Measurements from ENCODE around the gene SLC25A42.

SLC25A42 gene

DNA sequence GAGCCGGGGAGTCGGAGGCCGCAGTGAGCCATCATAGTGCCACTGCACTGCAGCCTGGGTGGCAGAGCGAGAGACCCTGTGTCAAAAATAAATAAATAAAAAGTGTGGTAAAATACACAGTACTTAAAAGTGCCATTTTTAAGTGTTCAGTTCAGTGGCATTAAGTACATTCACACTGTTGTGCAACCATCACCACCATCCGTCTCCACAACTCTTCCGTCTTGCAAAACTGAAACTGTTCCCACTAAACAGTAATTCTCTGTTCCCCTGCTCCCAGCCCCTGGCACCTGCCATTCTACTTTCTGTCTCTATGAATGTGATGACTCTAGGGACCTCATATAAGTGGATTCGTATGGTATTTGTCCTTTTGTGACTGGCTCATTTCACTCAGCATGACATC lies 13.3 kb downstream of the SLC25A42 start:
- Histone ChIP-seq H3K27me3 (ENCODE audit: insufficient read depth, low read length) (peaks cover 63% of the 10 kb centered on the region), H3K36me3 (ENCODE audit: insufficient read depth, low read depth, low read length) (no peaks in the 10 kb centered on the region), H3K4me1 (ENCODE audit: insufficient read depth, low read length) (no peaks in the 10 kb centered on the region), H3K9ac (ENCODE audit: low read depth, low read length) (no peak overlapping the region), H3K9me3 (ENCODE audit: insufficient read depth, low read depth, low read length) (no peaks in the 10 kb centered on the region), H3K4me3 (ENCODE audit: low read length) (no peak overlapping the region), H3K27ac (ENCODE audit: low read length) (no peak overlapping the region)

DNA sequence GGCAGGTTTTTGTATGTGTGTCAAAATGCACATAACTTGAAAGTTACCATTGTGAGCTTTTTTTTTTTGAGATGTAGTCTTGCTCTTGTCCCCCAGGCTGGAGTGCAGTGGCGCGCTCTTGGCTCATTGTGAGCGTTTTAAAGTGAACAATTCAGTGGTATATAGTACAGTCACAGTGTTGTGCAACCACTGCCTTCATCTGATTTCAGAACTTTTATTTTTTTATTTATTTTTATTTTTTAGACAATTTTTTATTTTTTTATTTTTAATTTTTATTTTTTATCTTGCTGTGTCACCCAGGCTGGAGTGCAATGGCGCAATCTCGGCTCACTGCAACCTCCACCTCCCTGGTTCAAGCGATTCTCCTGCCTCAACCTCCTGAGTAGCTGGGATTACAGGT lies 15.0 kb downstream of the SLC25A42 start:
- Histone ChIP-seq H3K27ac (ENCODE audit: low read length) (no peak overlapping the region), H3K4me1 (ENCODE audit: insufficient read depth, low read length) (no peaks in the 10 kb centered on the region), H3K27me3 (ENCODE audit: insufficient read depth, low read length) (peaks cover 55% of the 10 kb centered on the region), H3K36me3 (ENCODE audit: insufficient read depth, low read depth, low read length) (no peaks in the 10 kb centered on the region), H3K9ac (ENCODE audit: low read depth, low read length) (no peak overlapping the region), H3K4me3 (ENCODE audit: low read length) (no peak overlapping the region), H3K9me3 (ENCODE audit: insufficient read depth, low read depth, low read length) (no peaks in the 10 kb centered on the region)

DNA sequence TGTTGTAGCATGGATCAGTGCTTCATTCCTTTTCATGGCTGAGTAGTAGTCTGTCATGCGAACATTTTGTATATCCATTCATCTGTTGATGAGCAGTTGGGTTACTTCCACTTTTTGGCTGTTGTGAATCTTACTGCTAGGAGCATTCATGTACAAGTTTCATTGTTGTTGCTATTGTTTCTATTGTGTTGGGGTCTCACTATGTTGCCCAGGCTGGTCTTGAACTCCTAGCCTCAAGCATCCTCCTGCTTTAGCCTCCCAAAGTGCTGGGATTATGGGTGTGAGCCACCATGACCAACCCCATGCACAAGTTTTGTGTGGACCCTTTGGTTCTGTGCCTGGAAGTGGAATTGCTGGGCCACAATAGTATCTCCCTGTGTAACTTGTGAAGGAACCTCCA lies 15.8 kb downstream of the SLC25A42 start:
- Histone ChIP-seq H3K36me3 (ENCODE audit: insufficient read depth, low read depth, low read length) (no peaks in the 10 kb centered on the region), H3K4me1 (ENCODE audit: insufficient read depth, low read length) (no peaks in the 10 kb centered on the region), H3K27me3 (ENCODE audit: insufficient read depth, low read length) (peaks cover 47% of the 10 kb centered on the region), H3K9ac (ENCODE audit: low read depth, low read length) (no peak overlapping the region), H3K27ac (ENCODE audit: low read length) (no peak overlapping the region), H3K4me3 (ENCODE audit: low read length) (no peak overlapping the region), H3K9me3 (ENCODE audit: insufficient read depth, low read depth, low read length) (no peaks in the 10 kb centered on the region)

DNA sequence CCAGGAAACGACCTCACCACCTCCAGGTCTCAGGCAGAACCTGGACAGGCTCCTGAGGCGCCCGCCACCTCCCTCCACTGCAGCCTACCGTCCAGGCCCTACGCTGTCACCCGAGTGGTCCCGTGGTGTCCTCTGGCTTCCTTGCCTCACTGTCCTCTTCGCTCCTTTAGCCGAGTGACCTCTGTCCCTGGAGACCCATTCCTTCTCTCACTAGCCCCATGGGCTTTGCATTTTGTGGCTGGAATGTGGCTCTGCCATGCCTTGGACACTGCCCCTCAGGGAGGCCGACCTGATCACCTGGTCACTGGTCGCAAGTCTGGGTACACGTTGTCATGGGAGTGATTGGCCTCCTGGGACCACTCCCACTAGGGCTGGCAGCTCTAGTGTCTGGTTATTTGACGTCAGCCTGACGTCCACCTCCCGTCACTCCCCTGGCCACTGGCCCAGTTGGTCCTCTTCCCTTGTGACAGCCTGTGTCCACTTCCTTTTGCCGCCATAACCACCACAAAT lies 17.9 kb downstream of the SLC25A42 start:
- Histone ChIP-seq H3K36me3 (ENCODE audit: insufficient read depth, low read depth, low read length) (no peaks in the 10 kb centered on the region), H3K27ac (ENCODE audit: low read length) (no peak overlapping the region)

GRCh38 chr19:19083413-19084178 lies 19.8 kb downstream of the SLC25A42 start:
- no peak overlapping the region for H3K9ac ChIP-seq (ENCODE audit: low read depth, low read length)
- H3K36me3 ChIP-seq (ENCODE audit: insufficient read depth, low read depth, low read length): no peaks in the 10 kb centered on the region
- H3K4me1 ChIP-seq (ENCODE audit: insufficient read depth, low read length): peaks cover 3% of the 10 kb centered on the region; the same call in 1 of the 2 replicates
- H3K27me3 ChIP-seq (ENCODE audit: insufficient read depth, low read length): peaks cover 14% of the 10 kb centered on the region
- no peak overlapping the region for H3K4me3 ChIP-seq (ENCODE audit: low read length)
- no peaks in the 10 kb centered on the region for H3K9me3 ChIP-seq (ENCODE audit: insufficient read depth, low read depth, low read length)
- H3K27ac ChIP-seq (ENCODE audit: low read length): no peak overlapping the region

More for the DNA sequence above, 17.9 kb downstream of the SLC25A42 start:
- Histone ChIP-seq H3K9ac (ENCODE audit: low read depth, low read length) (no peak overlapping the region), H3K4me1 (ENCODE audit: insufficient read depth, low read length) (no peaks in the 10 kb centered on the region), H3K27me3 (ENCODE audit: insufficient read depth, low read length) (peaks cover 28% of the 10 kb centered on the region), H3K9me3 (ENCODE audit: insufficient read depth, low read depth, low read length) (no peaks in the 10 kb centered on the region), H3K4me3 (ENCODE audit: low read length) (no peak overlapping the region)

GRCh38 chr19:19087676-19088075 lies 23.9 kb downstream of the SLC25A42 start:
- no peak overlapping the region for H3K4me3 ChIP-seq (ENCODE audit: low read length)
- H3K27ac ChIP-seq (ENCODE audit: low read length): no peak overlapping the region
- peaks cover 13% of the 10 kb centered on the region; the same call in 1 of the 2 replicates for H3K4me1 ChIP-seq (ENCODE audit: insufficient read depth, low read length)
- no peaks in the 10 kb centered on the region for H3K36me3 ChIP-seq (ENCODE audit: insufficient read depth, low read depth, low read length)
- H3K9me3 ChIP-seq (ENCODE audit: insufficient read depth, low read depth, low read length): no peaks in the 10 kb centered on the region
- H3K27me3 ChIP-seq (ENCODE audit: insufficient read depth, low read length): no peaks in the 10 kb centered on the region
- no peak overlapping the region for H3K9ac ChIP-seq (ENCODE audit: low read depth, low read length)

GRCh38 chr19:19094513-19094912 lies 30.7 kb downstream of the SLC25A42 start:
- no peaks in the 10 kb centered on the region for H3K9me3 ChIP-seq (ENCODE audit: insufficient read depth, low read depth, low read length)
- peaks cover 10% of the 10 kb centered on the region; the same call in 1 of the 2 replicates for H3K4me1 ChIP-seq (ENCODE audit: insufficient read depth, low read length)
- H3K36me3 ChIP-seq (ENCODE audit: insufficient read depth, low read depth, low read length): no peaks in the 10 kb centered on the region
- H3K4me3 ChIP-seq (ENCODE audit: low read length): no peak overlapping the region
- H3K27ac ChIP-seq (ENCODE audit: low read length): no peak overlapping the region
- H3K27me3 ChIP-seq (ENCODE audit: insufficient read depth, low read length): no peaks in the 10 kb centered on the region; the same call in 1 of the 2 replicates
- H3K9ac ChIP-seq (ENCODE audit: low read depth, low read length): no peak overlapping the region

DNA sequence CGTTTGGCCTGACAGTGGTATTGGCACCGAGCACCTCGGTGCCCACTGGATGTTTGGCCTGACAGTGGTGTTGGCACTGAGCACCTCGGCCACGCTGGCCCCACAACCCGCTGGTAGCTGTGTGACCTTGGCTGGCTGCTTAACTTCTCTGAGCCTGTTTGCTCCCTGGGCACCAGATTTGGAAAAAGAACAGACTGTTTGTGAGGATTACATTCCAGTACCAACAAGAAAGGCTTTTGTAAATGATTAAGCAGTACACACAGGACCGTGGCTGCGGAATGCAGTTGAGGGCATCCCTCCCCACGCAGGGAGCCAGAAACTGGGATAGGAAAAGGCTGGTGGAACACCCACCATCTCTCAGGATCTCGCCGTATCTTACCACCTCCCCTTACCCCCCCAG lies 31.9 kb downstream of the SLC25A42 start:
- Histone ChIP-seq H3K27ac (ENCODE audit: low read length) (no peak overlapping the region), H3K27me3 (ENCODE audit: insufficient read depth, low read length) (no peaks in the 10 kb centered on the region; the same call in none of the 2 replicates), H3K9ac (ENCODE audit: low read depth, low read length) (no peak overlapping the region), H3K4me1 (ENCODE audit: insufficient read depth, low read length) (no peaks in the 10 kb centered on the region), H3K36me3 (ENCODE audit: insufficient read depth, low read depth, low read length) (no peaks in the 10 kb centered on the region), H3K4me3 (ENCODE audit: low read length) (no peak overlapping the region), H3K9me3 (ENCODE audit: insufficient read depth, low read depth, low read length) (no peaks in the 10 kb centered on the region)

GRCh38 chr19:19096641-19097627 lies 33.1 kb downstream of the SLC25A42 start:
- Histone ChIP-seq H3K4me3 (ENCODE audit: low read length) (no peak overlapping the region), H3K4me1 (ENCODE audit: insufficient read depth, low read length) (no peaks in the 10 kb centered on the region), H3K9ac (ENCODE audit: low read depth, low read length) (no peak overlapping the region), H3K27me3 (ENCODE audit: insufficient read depth, low read length) (no peaks in the 10 kb centered on the region; the same call in none of the 2 replicates), H3K27ac (ENCODE audit: low read length) (no peak overlapping the region), H3K9me3 (ENCODE audit: insufficient read depth, low read depth, low read length) (no peaks in the 10 kb centered on the region), H3K36me3 (ENCODE audit: insufficient read depth, low read depth, low read length) (no peaks in the 10 kb centered on the region)

DNA sequence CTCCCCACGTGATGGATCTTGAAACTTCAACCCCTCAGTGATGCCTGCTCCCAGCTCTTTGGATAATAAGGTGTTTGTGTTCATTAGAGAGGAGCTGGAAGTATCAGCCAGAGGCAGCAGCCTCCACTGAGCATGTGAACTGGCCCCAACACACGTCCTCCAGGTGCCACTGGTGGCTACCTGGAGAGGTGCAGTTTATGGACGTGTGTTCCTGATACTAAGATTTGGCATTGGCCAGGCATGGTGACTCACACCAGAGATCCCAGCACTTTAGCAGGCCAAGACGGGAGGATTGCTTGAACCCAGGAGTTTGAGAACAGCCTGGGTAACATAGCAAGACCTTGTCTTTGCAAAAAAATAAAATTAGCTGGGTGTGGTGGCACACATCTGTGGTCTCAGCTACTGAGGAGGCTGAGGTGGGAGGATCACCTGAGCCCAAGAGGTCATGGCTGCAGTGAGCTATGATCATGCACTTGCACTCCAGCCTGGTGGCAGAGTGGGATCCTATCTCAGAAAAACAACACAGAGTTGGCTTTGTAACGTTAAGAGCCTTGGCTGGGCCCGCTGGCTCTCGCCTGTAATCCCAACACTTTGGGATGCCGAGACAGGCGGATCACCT lies 34.4 kb downstream of the SLC25A42 start:
- Histone ChIP-seq H3K27ac (ENCODE audit: low read length) (no peak overlapping the region), H3K9me3 (ENCODE audit: insufficient read depth, low read depth, low read length) (no peaks in the 10 kb centered on the region), H3K4me1 (ENCODE audit: insufficient read depth, low read length) (no peaks in the 10 kb centered on the region), H3K4me3 (ENCODE audit: low read length) (no peak overlapping the region), H3K9ac (ENCODE audit: low read depth, low read length) (no peak overlapping the region), H3K36me3 (ENCODE audit: insufficient read depth, low read depth, low read length) (no peaks in the 10 kb centered on the region), H3K27me3 (ENCODE audit: insufficient read depth, low read length) (no peaks in the 10 kb centered on the region; the same call in none of the 2 replicates)

Data from iPS-20b (cell line).